Measurements from ENCODE around the gene DNAJC5G. TPM values are rescaled to one million over a fixed set of nuclear protein-coding genes. Genes with fewer than 3 reads are reported as not detected.
A peak's percentile ranks its signal among the peaks of the same experiment; 100 is the strongest.

Gene DNAJC5G
- total and polyA plus RNA-seq, 2 of the 13 experiments (the other 11 are each of a cell fraction or from before 2014, with no cell fraction given), result 0.05 TPM; not detected in 1

DNA sequence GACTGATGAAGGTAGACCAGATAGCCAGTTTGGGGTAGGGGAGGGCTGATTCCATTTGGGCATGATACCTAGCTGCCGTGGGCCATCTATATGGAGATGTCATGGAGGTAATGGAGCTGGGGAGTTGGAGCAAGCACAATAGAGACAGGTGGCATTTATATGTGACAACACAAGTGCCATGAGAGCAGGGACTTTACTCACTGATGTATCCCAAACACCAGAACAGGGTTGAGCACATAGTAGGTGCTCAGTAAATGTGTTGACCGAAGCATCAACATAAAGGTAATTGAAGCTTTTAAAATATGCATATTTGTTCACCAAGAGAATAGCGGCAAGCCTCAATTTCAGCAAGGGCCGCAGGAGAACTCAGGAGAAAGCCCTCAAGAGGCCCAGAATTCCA, 27.3 kb upstream of the DNAJC5G start:
- FAIRE-seq (no peak), DNase-seq (ENCODE audit: low spot score) (no peak), ATAC-seq (no peak)
- 82% methylated on average over 4 of the region's 4 CpGs for WGBS (ENCODE audit: low lambda C conversion rate)
- in situ Hi-C loops (cut with HindIII; ENCODE audit: extremely low pct_ligation_motif_present, low pct_unique_long_range_greater_than_20kb) (no loop called here), intact Hi-C loops (cut with micrococcal nuclease; ENCODE audit: unreplicated experiment) (no loop called here)
- no peak overlapping the region for H2AFZ ChIP-seq (ENCODE audit: low read length)
- no peak overlapping the region for H3K4me3 ChIP-seq (replicated peaks in 1 of 3; ENCODE audit: insufficient read depth in 1 of 3, low read depth in 2 of 3, low read length in 3 of 3)
- peaks cover 0 to 13% of the 10 kb centered on the region in 2 experiments; a peak in 3 of 5 replicates for H3K27me3 ChIP-seq (ENCODE audit: control insufficient read depth in 1 of 2, insufficient read depth in 2 of 2, low read length in 2 of 2)
- H3K9me3 ChIP-seq (ENCODE audit: low read length), result no peaks in the 10 kb centered on the region
- H3K9ac ChIP-seq (ENCODE audit: insufficient read depth, low read depth, low read length), result no peak overlapping the region
- H3K4me1 ChIP-seq (ENCODE audit: insufficient read depth, low read length), result peaks cover 25% of the 10 kb centered on the region
- peaks cover 8 to 16% of the 10 kb centered on the region in 2 experiments for H3K36me3 ChIP-seq (replicated peaks in 1 of 2; ENCODE audit: control insufficient read depth in 1 of 2, insufficient read depth in 2 of 2, low read length in 2 of 2)
- H3K27ac ChIP-seq (ENCODE audit: extremely low read length, insufficient read depth, low read length), result no peak overlapping the region
- POLR2A ChIA-PET, result interaction anchor here (0.7 to 1.3 kb wide), 2 partner anchors 18 to 36 kb away, joined by 3 to 6 read pairs; partner anchors contain the start of genes ATRAID and SLC5A6
- BruUV-seq (replicated peaks), result TSS peak; percentile 18
- no peaks in the 10 kb centered on the region for H3K79me2 ChIP-seq (ENCODE audit: insufficient read depth, low read length)
- no peak overlapping the region for H3K4me2 ChIP-seq (ENCODE audit: low read depth, low read length)
- H4K20me1 ChIP-seq (ENCODE audit: insufficient read depth, low read length), result no peaks in the 10 kb centered on the region
- no peak for TF ChIP-seq POLR2AphosphoS2 (IDR thresholded peaks at IDR 0.05; ENCODE audit: low read depth, low read length)
- 0 out of 2 replicates have a peak, but pooled peaks have one; percentile 8 for TF ChIP-seq PAF1 (CRISPR knock-in tag; IDR thresholded peaks at IDR 0.05)
- TF ChIP-seq SRY (CRISPR knock-in tag; IDR thresholded peaks at IDR 0.05), result no peak
- peak; percentile 72 for TF ChIP-seq ZKSCAN1 (IDR thresholded peaks at IDR 0.05; ENCODE audit: low read length)
- TF ChIP-seq POLR2A (IDR thresholded peaks at IDR 0.05; ENCODE audit: insufficient read depth in 1 of 2, low read depth in 2 of 2, low read length in 2 of 2), result peak in 1 of 2 experiments; percentile 34; a peak in 1 of 4 replicates
- TF ChIP-seq FOXM1 (CRISPR knock-in tag; IDR thresholded peaks at IDR 0.05), result no peak
- peak; percentile 81 for TF ChIP-seq SSRP1 (CRISPR knock-in tag; IDR thresholded peaks at IDR 0.05)
- peak; percentile 22; the same call in 1 of the 2 replicates for TF ChIP-seq POLR2G (IDR thresholded peaks at IDR 0.05; ENCODE audit: low read depth, low read length)
- CTCF ChIA-PET (ENCODE audit: low intra/inter-chr PET ratio, low total read pairs), result no interaction called here

DNA sequence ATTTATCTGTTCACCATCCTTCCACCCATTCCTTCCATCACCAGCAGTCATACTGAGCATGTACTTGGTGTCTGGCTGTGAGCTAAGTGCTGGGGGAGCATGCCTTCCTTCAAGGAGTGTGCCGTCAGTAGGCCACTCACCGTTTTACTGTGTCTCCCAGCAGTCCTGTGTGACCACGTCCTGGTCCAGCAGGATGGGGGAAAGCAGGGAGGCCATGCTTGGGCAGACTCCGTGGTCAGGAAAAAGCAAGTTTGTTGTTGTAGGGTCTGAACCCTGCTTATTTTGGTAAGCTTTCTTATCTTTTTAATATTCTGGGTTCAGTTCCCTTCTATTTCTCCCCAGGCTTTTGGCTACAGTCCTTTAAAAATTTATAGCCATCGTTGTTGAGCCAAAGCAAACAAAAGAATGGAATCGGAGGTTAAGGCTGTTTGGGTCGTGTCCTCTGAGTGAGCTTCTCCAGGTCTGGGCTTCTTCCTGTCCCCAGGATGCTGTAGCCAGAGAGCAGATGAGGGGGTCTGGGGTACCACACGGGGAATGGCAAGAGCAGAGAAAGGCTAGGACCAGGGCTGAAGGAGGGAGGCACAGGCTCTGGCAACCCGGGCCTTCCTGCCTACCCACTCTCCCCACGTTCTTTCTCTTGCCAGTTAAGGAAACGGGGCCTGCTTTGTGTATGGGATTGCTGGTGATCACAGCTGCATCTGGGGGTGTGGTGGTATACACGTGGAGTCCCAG, 25.9 kb upstream of the DNAJC5G start:
- ATAC-seq (peak; percentile 12), DNase-seq (ENCODE audit: low spot score) (no peak), FAIRE-seq (no peak)
- H3K36me3 ChIP-seq (replicated peaks in 1 of 2; ENCODE audit: control insufficient read depth in 1 of 2, insufficient read depth in 2 of 2, low read length in 2 of 2), result peaks cover 2% of the 10 kb centered on the region in 2 experiments; a peak in 3 of 5 replicates
- 13% methylated on average over 12 of the region's 12 CpGs for WGBS (ENCODE audit: low lambda C conversion rate)
- 0 out of 4 replicates have a peak, but pooled peaks of 1 of the 2 experiments have one; percentile 7 for TF ChIP-seq POLR2A (IDR thresholded peaks at IDR 0.05; ENCODE audit: insufficient read depth in 1 of 2, low read depth in 2 of 2, low read length in 2 of 2)
- 0 out of 2 replicates have a peak, but pooled peaks have one; percentile 29 for TF ChIP-seq ZC3H4 (CRISPR knock-in tag; IDR thresholded peaks at IDR 0.05; ENCODE audit: borderline replicate concordance)
- TF ChIP-seq CENPX (CRISPR knock-in tag; IDR thresholded peaks at IDR 0.05), result no peak
- TF ChIP-seq ELF1 (CRISPR knock-in tag; IDR thresholded peaks at IDR 0.05), result 0 out of 2 replicates have a peak, but pooled peaks have one; percentile 1
- peak overlapping the region; percentile 85 for H2AFZ ChIP-seq (ENCODE audit: low read length)
- H3K9me3 ChIP-seq (ENCODE audit: low read length), result no peaks in the 10 kb centered on the region
- H3K4me2 ChIP-seq (ENCODE audit: low read depth, low read length), result peak overlapping the region; percentile 94
- in situ Hi-C loops (cut with HindIII; ENCODE audit: extremely low pct_ligation_motif_present, low pct_unique_long_range_greater_than_20kb) (no loop called here), intact Hi-C loops (cut with micrococcal nuclease; ENCODE audit: unreplicated experiment) (no loop called here)
- BruUV-seq (replicated peaks), result no TSS peak
- no peaks in the 10 kb centered on the region for H4K20me1 ChIP-seq (ENCODE audit: insufficient read depth, low read length)
- CTCF ChIA-PET (ENCODE audit: low intra/inter-chr PET ratio, low total read pairs), result interaction anchor here (1.9 to 3.6 kb wide), 3 partner anchors 15 to 54 kb away, joined by 7 to 38 read pairs (median 22); no protein-coding TSS in a partner anchor
- peak overlapping the region in 2 of 3 experiments; percentile 31 to 70; a peak in 3 of 6 replicates for H3K4me3 ChIP-seq (replicated peaks in 1 of 3; ENCODE audit: insufficient read depth in 1 of 3, low read depth in 2 of 3, low read length in 3 of 3)
- H3K4me1 ChIP-seq (ENCODE audit: insufficient read depth, low read length), result peaks cover 25% of the 10 kb centered on the region
- H3K9ac ChIP-seq (ENCODE audit: insufficient read depth, low read depth, low read length), result peak overlapping the region; percentile 66; the same call in 1 of the 2 replicates
- POLR2A ChIA-PET, result interaction anchor here (0.7 to 2.1 kb wide), 7 partner anchors 9 to 168 kb away, joined by 3 to 6 read pairs (median 4); partner anchors contain the start of genes ATRAID and SLC5A6
- no peaks in the 10 kb centered on the region for H3K79me2 ChIP-seq (ENCODE audit: insufficient read depth, low read length)
- H3K27me3 ChIP-seq (ENCODE audit: control insufficient read depth in 1 of 2, insufficient read depth in 2 of 2, low read length in 2 of 2), result peaks cover 0 to 13% of the 10 kb centered on the region in 2 experiments; a peak in 3 of 5 replicates
- H3K27ac ChIP-seq (ENCODE audit: extremely low read length, insufficient read depth, low read length), result no peak overlapping the region
